DOHH2 (cell line): Measurements from ENCODE around the gene ZIC2.

Experiments used
- H3F3A ChIP-seq: fragments of 200-600 bp; sonication (generic), shearing (Covaris generic); 2 replicates; pipeline ENCODE4 v1.6.0; 2016; ENCODE audit warnings: antibody characterized with exemption, mild to moderate bottlenecking; ENCODE audit not compliant: control insufficient read depth, insufficient read depth
- H3K27ac ChIP-seq: fragments of 200-600 bp; sonication (generic); 2 replicates; pipeline ENCODE4 v1.5.1; 2014; ENCODE audit warnings: low read depth, mild to moderate bottlenecking, low read length, moderate library complexity
- H3K27me3 ChIP-seq: fragments of 200-600 bp; sonication (generic); 2 replicates; pipeline ENCODE4 v1.6.1; 2014; ENCODE audit warnings: mild to moderate bottlenecking, low read length, mixed read lengths; ENCODE audit not compliant: control insufficient read depth
- H3K36me3 ChIP-seq: fragments of 200-600 bp; sonication (generic); 2 replicates; pipeline ENCODE4 v1.6.1; 2014; ENCODE audit warnings: mild to moderate bottlenecking, low read length, moderate library complexity, mixed read lengths; ENCODE audit not compliant: control insufficient read depth
- H3K4me1 ChIP-seq: fragments of 200-600 bp; sonication (generic); 2 replicates; pipeline ENCODE4 v1.6.1; 2014; ENCODE audit warnings: mild to moderate bottlenecking, low read length, mixed read lengths; ENCODE audit not compliant: control insufficient read depth
- H3K4me2 ChIP-seq: fragments of 200-600 bp; sonication (generic); 2 replicates; pipeline ENCODE4 v1.6.0; 2014; ENCODE audit warnings: mild to moderate bottlenecking, low read length, moderate library complexity
- H3K4me3 ChIP-seq: fragments of 200-600 bp; sonication (generic); 2 replicates; pipeline ENCODE4 v1.5.1; 2014; ENCODE audit warnings: mild to moderate bottlenecking, low read length, mixed read lengths
- H3K79me2 ChIP-seq: fragments of 200-600 bp; sonication (generic); 2 replicates; pipeline ENCODE4 v1.6.1; 2014; ENCODE audit warnings: mild to moderate bottlenecking, low read length, mixed read lengths; ENCODE audit not compliant: control insufficient read depth
- H3K9me2 ChIP-seq: fragments of 200-600 bp; sonication (generic); replicated peaks from 2 replicates; pipeline ENCODE4 v1.6.1; 2014; ENCODE audit warnings: mild to moderate bottlenecking, low read length, mixed read lengths; ENCODE audit not compliant: control insufficient read depth
- H3K9me3 ChIP-seq: fragments of 200-600 bp; sonication (generic); 2 replicates; pipeline ENCODE4 v1.6.1; 2014; ENCODE audit warnings: antibody characterized with exemption, low read length, mixed read lengths; ENCODE audit not compliant: control insufficient read depth, insufficient read depth
- H4K20me1 ChIP-seq: fragments of 200-600 bp; sonication (generic); 2 replicates; pipeline ENCODE4 v1.6.0; 2014; ENCODE audit warnings: low read depth, mild to moderate bottlenecking, antibody characterized with exemption, low read length, moderate library complexity; ENCODE audit not compliant: control insufficient read depth, insufficient read depth
- EZH2phosphoT487 ChIP-seq: fragments of 200-600 bp; sonication (generic); IDR thresholded peaks from 2 replicates; pipeline ENCODE4 v1.6.1; 2017; ENCODE audit warnings: borderline replicate concordance, mild to moderate bottlenecking, antibody characterized with exemption, low read length, moderate library complexity, mixed read lengths
- TF ChIP-seq, protein P1 (sequence below): fragments of 200-600 bp; sonication (generic); IDR thresholded peaks from one replicate; pipeline ENCODE4 v1.5.1; 2014; ENCODE audit warnings: antibody characterized with exemption, mild to moderate bottlenecking, low read depth, low read length; ENCODE audit not compliant: poor library complexity, severe bottlenecking

Gene ZIC2

DNA sequence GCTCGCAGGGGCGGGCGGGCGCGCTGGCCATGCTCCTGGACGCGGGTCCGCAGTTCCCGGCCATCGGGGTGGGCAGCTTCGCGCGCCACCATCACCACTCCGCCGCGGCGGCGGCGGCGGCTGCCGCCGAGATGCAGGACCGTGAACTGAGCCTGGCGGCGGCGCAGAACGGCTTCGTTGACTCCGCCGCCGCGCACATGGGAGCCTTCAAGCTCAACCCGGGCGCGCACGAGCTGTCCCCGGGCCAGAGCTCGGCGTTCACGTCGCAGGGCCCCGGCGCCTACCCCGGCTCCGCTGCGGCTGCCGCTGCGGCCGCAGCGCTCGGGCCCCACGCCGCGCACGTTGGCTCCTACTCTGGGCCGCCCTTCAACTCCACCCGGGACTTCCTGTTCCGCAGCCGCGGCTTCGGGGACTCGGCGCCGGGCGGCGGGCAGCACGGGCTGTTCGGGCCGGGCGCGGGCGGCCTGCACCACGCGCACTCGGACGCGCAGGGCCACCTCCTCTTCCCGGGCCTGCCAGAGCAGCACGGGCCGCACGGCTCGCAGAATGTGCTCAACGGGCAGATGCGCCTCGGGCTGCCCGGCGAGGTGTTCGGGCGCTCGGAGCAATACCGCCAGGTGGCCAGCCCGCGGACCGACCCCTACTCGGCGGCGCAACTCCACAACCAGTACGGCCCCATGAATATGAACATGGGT, 599 bp downstream of the ZIC2 start:
- no peaks in the 10 kb centered on the region for H3K9me3 ChIP-seq
- peaks cover 27% of the 10 kb centered on the region for H3K27me3 ChIP-seq
- H3K9me2 ChIP-seq, result no peaks in the 10 kb centered on the region
- peaks cover 6% of the 10 kb centered on the region for H3K4me1 ChIP-seq
- no peaks in the 10 kb centered on the region for H4K20me1 ChIP-seq
- H3K36me3 ChIP-seq, result no peaks in the 10 kb centered on the region
- H3K4me3 ChIP-seq, result no peak overlapping the region
- no peak overlapping the region for H3K27ac ChIP-seq
- no peak for TF ChIP-seq EZH2phosphoT487
- TF ChIP-seq, protein P1, sequence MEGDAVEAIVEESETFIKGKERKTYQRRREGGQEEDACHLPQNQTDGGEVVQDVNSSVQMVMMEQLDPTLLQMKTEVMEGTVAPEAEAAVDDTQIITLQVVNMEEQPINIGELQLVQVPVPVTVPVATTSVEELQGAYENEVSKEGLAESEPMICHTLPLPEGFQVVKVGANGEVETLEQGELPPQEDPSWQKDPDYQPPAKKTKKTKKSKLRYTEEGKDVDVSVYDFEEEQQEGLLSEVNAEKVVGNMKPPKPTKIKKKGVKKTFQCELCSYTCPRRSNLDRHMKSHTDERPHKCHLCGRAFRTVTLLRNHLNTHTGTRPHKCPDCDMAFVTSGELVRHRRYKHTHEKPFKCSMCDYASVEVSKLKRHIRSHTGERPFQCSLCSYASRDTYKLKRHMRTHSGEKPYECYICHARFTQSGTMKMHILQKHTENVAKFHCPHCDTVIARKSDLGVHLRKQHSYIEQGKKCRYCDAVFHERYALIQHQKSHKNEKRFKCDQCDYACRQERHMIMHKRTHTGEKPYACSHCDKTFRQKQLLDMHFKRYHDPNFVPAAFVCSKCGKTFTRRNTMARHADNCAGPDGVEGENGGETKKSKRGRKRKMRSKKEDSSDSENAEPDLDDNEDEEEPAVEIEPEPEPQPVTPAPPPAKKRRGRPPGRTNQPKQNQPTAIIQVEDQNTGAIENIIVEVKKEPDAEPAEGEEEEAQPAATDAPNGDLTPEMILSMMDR, result no peak
- no peaks in the 10 kb centered on the region for H3K79me2 ChIP-seq
- H3F3A ChIP-seq, result no peaks in the 10 kb centered on the region; the same call in 1 of the 2 replicates
- H3K4me2 ChIP-seq, result no peak overlapping the region

DNA sequence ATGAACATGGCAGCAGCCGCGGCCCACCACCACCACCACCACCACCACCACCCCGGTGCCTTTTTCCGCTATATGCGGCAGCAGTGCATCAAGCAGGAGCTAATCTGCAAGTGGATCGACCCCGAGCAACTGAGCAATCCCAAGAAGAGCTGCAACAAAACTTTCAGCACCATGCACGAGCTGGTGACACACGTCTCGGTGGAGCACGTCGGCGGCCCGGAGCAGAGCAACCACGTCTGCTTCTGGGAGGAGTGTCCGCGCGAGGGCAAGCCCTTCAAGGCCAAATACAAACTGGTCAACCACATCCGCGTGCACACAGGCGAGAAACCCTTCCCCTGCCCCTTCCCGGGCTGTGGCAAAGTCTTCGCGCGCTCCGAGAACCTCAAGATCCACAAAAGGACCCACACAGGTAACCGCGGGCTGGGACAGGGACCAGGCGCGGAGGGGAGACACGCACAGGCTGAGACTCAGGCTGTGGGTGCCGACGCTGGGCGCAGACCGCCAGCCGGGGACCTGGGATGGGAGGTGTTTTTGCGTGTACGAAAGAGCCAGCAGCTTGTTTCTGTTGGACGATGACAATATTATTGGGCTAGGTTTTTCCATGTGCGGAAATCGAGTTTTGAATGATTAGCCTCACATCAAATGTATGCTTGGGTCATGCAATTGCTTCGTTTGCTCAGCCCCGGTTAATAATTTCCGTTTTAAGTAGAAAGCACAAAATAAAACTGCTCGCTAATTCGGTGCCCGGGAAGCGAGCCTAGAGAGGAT, 1.3 kb downstream of the ZIC2 start:
- Histone ChIP-seq H3K27ac (no peak overlapping the region), H3K36me3 (no peaks in the 10 kb centered on the region), H3F3A (no peaks in the 10 kb centered on the region; the same call in 1 of the 2 replicates), H3K27me3 (peaks cover 25% of the 10 kb centered on the region), H3K9me2 (no peaks in the 10 kb centered on the region), H3K4me1 (peaks cover 8% of the 10 kb centered on the region), H3K4me3 (no peak overlapping the region), H3K4me2 (no peak overlapping the region), H4K20me1 (no peaks in the 10 kb centered on the region), H3K9me3 (no peaks in the 10 kb centered on the region), H3K79me2 (no peaks in the 10 kb centered on the region)
- no peak for TF ChIP-seq EZH2phosphoT487
- TF ChIP-seq, protein P1, result no peak

DNA sequence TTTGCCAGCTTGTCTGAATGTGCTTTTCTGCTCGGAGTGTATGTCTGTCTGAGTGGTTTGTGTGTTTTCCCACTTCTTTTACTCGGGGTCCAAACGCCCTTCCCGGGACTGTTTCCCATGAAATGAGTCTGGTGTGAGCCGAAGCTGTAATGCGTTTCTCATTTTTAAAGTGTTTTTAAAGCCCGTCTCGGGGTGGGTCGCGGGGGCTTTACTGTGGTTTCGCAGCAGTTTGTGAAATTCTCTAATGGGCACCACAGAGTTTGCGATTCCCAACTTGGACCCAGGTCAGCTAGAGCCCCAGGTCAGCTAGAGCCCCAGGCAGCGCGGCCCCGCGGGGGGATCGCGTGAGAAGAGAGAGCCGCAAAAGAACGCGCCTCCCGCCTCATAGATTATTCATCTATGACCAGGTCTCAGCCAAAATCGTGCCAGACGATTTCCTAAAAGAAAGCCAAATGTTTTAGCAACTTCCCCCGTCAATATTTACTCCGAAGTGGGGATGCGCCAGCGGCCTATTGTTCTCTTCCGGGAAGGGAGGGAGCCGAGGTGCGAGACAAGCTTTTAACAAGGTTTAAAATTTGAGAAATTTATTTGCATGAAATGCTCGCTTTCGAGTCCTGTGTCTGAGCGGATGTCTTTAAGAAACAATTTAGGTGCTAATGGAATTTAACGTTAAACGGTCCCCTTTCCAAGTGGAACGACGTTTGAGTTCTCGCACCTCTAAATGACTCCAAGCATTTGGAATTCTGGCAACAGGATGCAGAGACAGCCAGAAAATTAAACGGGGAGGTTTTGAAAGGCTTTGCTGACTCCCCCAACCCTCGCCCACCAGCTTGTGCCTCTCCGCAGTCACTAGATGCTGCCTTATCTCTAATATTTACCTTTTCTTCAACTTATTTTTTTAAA, 2.2 kb downstream of the ZIC2 start:
- Histone ChIP-seq H3K9me3 (no peaks in the 10 kb centered on the region), H3K4me2 (no peak overlapping the region), H3K4me3 (no peak overlapping the region), H3F3A (no peaks in the 10 kb centered on the region; the same call in 1 of the 2 replicates), H3K4me1 (peaks cover 8% of the 10 kb centered on the region), H4K20me1 (no peaks in the 10 kb centered on the region), H3K9me2 (no peaks in the 10 kb centered on the region), H3K36me3 (no peaks in the 10 kb centered on the region), H3K27me3 (peaks cover 21% of the 10 kb centered on the region), H3K27ac (no peak overlapping the region), H3K79me2 (no peaks in the 10 kb centered on the region)
- TF ChIP-seq EZH2phosphoT487, result no peak
- TF ChIP-seq, protein P1, result no peak
